ENCODE results near the gene BICD2. TPM values are rescaled to one million over a fixed set of nuclear protein-coding genes. Genes with fewer than 3 reads are reported as not detected.

The BICD2 gene
- total and polyA plus RNA-seq, 2 donors (not counting 1 experiment from before 2014, with no cell fraction given) = 9.1 to 35.8 TPM

DNA sequence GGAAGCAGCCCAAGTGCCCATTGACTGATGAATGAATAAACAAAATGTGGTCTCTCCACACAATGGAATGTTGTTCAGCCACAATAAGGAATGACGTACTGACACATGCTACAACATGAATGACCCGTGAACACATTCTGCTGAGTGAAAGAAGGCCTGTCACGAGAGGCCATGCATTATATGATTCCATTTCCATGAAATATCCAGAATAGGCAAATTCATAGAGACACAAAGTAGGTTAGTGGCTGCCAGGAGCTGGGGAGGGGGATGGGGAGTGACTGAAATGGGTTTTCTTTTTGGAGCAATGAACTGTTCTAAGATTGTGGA, 41.4 kb downstream of the BICD2 start:
- no peaks in the 10 kb centered on the region for H4K20me1 ChIP-seq (ENCODE audit: control insufficient read depth, extremely low read depth, insufficient read depth, low read length)
- no peaks in the 10 kb centered on the region for H3K9me3 ChIP-seq (ENCODE audit: control insufficient read depth, insufficient read depth, low read depth, low read length)
- no peak overlapping the region for H3K9ac ChIP-seq (ENCODE audit: insufficient read depth, low read length)
- no peaks in the 10 kb centered on the region for H3K27me3 ChIP-seq (ENCODE audit: control insufficient read depth, insufficient read depth, low read length)
- TF ChIP-seq, protein P1, sequence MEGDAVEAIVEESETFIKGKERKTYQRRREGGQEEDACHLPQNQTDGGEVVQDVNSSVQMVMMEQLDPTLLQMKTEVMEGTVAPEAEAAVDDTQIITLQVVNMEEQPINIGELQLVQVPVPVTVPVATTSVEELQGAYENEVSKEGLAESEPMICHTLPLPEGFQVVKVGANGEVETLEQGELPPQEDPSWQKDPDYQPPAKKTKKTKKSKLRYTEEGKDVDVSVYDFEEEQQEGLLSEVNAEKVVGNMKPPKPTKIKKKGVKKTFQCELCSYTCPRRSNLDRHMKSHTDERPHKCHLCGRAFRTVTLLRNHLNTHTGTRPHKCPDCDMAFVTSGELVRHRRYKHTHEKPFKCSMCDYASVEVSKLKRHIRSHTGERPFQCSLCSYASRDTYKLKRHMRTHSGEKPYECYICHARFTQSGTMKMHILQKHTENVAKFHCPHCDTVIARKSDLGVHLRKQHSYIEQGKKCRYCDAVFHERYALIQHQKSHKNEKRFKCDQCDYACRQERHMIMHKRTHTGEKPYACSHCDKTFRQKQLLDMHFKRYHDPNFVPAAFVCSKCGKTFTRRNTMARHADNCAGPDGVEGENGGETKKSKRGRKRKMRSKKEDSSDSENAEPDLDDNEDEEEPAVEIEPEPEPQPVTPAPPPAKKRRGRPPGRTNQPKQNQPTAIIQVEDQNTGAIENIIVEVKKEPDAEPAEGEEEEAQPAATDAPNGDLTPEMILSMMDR (conservative IDR thresholded peaks at IDR 0.05 in 1 of 2, IDR thresholded peaks at IDR 0.05 in 1 of 2; ENCODE audit: low read depth in 1 of 2, low read length in 2 of 2) = no peak
- no peak for TF ChIP-seq EZH2 (IDR thresholded peaks at IDR 0.05; ENCODE audit: low read length, missing control alignments)
- H3K4me1 ChIP-seq (ENCODE audit: control insufficient read depth, extremely low read depth, insufficient read depth, low read length) = peaks cover 9% of the 10 kb centered on the region
- peaks cover 13% of the 10 kb centered on the region for H3K79me2 ChIP-seq (ENCODE audit: control insufficient read depth, insufficient read depth, low read length)
- H2AFZ ChIP-seq (ENCODE audit: low read length) = no peak overlapping the region
- DNase-seq (ENCODE audit: low read depth in 2 of 2) = peak; percentile 59 to 85
- no peak overlapping the region for H3K4me3 ChIP-seq (replicated peaks in 1 of 4; ENCODE audit: control extremely low read depth in 1 of 4, insufficient read depth in 1 of 4, low read depth in 3 of 4, low read length in 4 of 4)
- H3K27ac ChIP-seq (ENCODE audit: insufficient read depth, low read length) = no peak overlapping the region
- H3K4me2 ChIP-seq (ENCODE audit: extremely low read depth, insufficient read depth, low read length) = no peak overlapping the region
- peaks cover 32% of the 10 kb centered on the region for H3K36me3 ChIP-seq (ENCODE audit: control insufficient read depth, insufficient read depth, low read length)

DNA sequence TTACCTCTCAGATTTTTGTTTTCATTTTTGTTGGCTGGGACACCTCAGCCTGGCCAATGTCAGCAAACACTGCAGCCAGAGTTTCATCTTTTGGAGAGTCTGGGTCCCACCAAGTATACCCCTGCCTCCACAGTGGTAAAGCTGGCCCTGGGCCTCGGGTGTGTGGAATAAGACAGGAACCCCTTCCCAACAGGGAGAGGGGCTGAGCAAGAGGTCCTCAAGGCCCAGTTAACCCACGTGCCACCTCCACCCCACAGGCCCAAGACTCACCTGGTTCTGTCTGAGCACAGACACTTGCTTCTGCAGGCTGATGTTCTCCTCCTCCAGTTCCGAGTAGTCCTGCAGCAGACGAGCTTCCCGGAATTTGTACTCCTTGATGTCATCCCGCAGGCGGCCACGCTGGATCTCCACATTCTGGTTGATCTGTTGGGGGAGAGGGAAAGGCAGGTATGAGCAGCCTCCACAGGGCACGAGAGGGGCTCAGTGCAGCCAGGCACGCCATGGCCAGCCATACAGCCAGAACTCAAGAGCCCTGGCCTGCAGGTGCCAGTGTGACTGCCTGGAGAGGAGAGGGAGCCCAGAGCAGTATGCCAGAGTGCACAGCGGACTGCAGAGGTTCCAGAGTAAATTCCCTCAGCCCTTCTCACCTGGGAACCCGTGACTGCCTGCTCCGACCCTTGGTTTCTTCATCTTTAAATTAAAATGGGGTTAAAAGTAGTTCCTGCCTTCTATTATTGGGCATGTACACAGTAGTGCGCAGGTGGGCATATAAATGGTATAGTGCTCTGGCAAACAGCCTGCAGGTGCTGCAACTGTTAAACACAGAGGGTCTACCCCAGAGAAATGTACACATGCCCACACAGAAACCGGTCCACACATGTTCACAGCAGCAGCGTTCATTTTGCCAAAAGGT, 42.0 kb downstream of the BICD2 start:
- H3K36me3 ChIP-seq (ENCODE audit: control insufficient read depth, insufficient read depth, low read length) = peaks cover 35% of the 10 kb centered on the region

DNA sequence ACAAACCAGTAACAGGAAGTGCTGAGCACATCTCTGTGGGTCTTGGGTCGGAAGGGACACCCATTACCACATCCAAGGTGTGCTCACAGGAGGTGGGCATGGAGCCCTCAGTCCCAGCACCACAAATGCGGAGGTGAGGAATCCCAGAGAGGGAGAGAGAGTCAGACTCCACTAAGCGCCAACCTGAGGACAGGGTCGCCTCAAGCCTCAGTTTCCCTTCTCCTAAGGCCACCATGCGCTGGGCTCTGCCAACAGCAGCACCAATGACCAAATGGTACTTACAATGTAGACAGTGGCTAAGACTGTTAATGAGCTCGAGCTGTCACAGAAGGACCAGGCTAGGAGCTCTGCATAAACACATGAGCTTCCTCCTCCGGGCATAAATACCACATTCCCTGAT, 43.1 kb downstream of the BICD2 start:
- Histone ChIP-seq H3K9ac (ENCODE audit: insufficient read depth, low read length) (no peak overlapping the region), H3K4me3 (replicated peaks in 1 of 4; ENCODE audit: control extremely low read depth in 1 of 4, insufficient read depth in 1 of 4, low read depth in 3 of 4, low read length in 4 of 4) (no peak overlapping the region), H3K27ac (ENCODE audit: insufficient read depth, low read length) (no peak overlapping the region), H3K79me2 (ENCODE audit: control insufficient read depth, insufficient read depth, low read length) (peaks cover 13% of the 10 kb centered on the region), H2AFZ (ENCODE audit: low read length) (no peak overlapping the region), H3K27me3 (ENCODE audit: control insufficient read depth, insufficient read depth, low read length) (no peaks in the 10 kb centered on the region), H4K20me1 (ENCODE audit: control insufficient read depth, extremely low read depth, insufficient read depth, low read length) (no peaks in the 10 kb centered on the region), H3K4me1 (ENCODE audit: control insufficient read depth, extremely low read depth, insufficient read depth, low read length) (no peaks in the 10 kb centered on the region), H3K9me3 (ENCODE audit: control insufficient read depth, insufficient read depth, low read depth, low read length) (no peaks in the 10 kb centered on the region), H3K36me3 (ENCODE audit: control insufficient read depth, insufficient read depth, low read length) (peaks cover 36% of the 10 kb centered on the region), H3K4me2 (ENCODE audit: extremely low read depth, insufficient read depth, low read length) (no peak overlapping the region)
- DNase-seq (ENCODE audit: low read depth in 2 of 2) = no peak
- TF ChIP-seq, protein P1 (conservative IDR thresholded peaks at IDR 0.05 in 1 of 2, IDR thresholded peaks at IDR 0.05 in 1 of 2; ENCODE audit: low read depth in 1 of 2, low read length in 2 of 2) = no peak
- TF ChIP-seq EZH2 (IDR thresholded peaks at IDR 0.05; ENCODE audit: low read length, missing control alignments) = no peak

More for the DNA sequence above, 42.0 kb downstream of the BICD2 start:
- H3K9ac ChIP-seq (ENCODE audit: insufficient read depth, low read length) = no peak overlapping the region
- TF ChIP-seq EZH2 (IDR thresholded peaks at IDR 0.05; ENCODE audit: low read length, missing control alignments) = no peak
- TF ChIP-seq, protein P1 (conservative IDR thresholded peaks at IDR 0.05 in 1 of 2, IDR thresholded peaks at IDR 0.05 in 1 of 2; ENCODE audit: low read depth in 1 of 2, low read length in 2 of 2) = no peak
- no peak for DNase-seq (ENCODE audit: low read depth in 2 of 2)
- no peaks in the 10 kb centered on the region for H3K27me3 ChIP-seq (ENCODE audit: control insufficient read depth, insufficient read depth, low read length)
- H3K27ac ChIP-seq (ENCODE audit: insufficient read depth, low read length) = no peak overlapping the region
- peaks cover 13% of the 10 kb centered on the region for H3K79me2 ChIP-seq (ENCODE audit: control insufficient read depth, insufficient read depth, low read length)
- H3K4me1 ChIP-seq (ENCODE audit: control insufficient read depth, extremely low read depth, insufficient read depth, low read length) = peaks cover 9% of the 10 kb centered on the region
- no peaks in the 10 kb centered on the region for H3K9me3 ChIP-seq (ENCODE audit: control insufficient read depth, insufficient read depth, low read depth, low read length)
- H4K20me1 ChIP-seq (ENCODE audit: control insufficient read depth, extremely low read depth, insufficient read depth, low read length) = no peaks in the 10 kb centered on the region
- no peak overlapping the region for H3K4me2 ChIP-seq (ENCODE audit: extremely low read depth, insufficient read depth, low read length)
- no peak overlapping the region for H2AFZ ChIP-seq (ENCODE audit: low read length)
- H3K4me3 ChIP-seq (replicated peaks in 1 of 4; ENCODE audit: control extremely low read depth in 1 of 4, insufficient read depth in 1 of 4, low read depth in 3 of 4, low read length in 4 of 4) = no peak overlapping the region
